Measurements from ENCODE around the gene ARID4A. TPM values are rescaled to one million over a fixed set of nuclear protein-coding genes. Genes with fewer than 3 reads are reported as not detected.

Gene ARID4A
- total RNA-seq, 6 experiments from 2014 or later = 10.5 to 13.4 (median 12.3) TPM

- peaks cover 62% of the 10 kb centered on the region for H3K36me3 Mint-ChIP-seq (ENCODE audit: low read depth)
- peak overlapping the region; percentile 9; the same call in 1 of the 2 replicates for H3K27ac Mint-ChIP-seq
- no peaks in the 10 kb centered on the region; the same call in 1 of the 2 replicates for H3K27me3 Mint-ChIP-seq (ENCODE audit: insufficient read depth)
- no peak overlapping the region for H3K4me3 Mint-ChIP-seq
- no peak for DNase-seq
- TF ChIP-seq CTCF (IDR thresholded peaks at IDR 0.05) = no peak
- H3K4me1 Mint-ChIP-seq (ENCODE audit: low read depth) = peaks cover 39% of the 10 kb centered on the region
- H3K9me3 Mint-ChIP-seq = no peaks in the 10 kb centered on the region
Observed at GRCh38 chr14:58287607-58288042, 10.7 kb upstream of the ARID4A start.

- H3K27ac Mint-ChIP-seq = peak overlapping the region; percentile 9; the same call in 1 of the 2 replicates
- H3K4me1 Mint-ChIP-seq (ENCODE audit: low read depth) = peaks cover 39% of the 10 kb centered on the region
- H3K4me3 Mint-ChIP-seq = no peak overlapping the region
- no peak for DNase-seq
- H3K27me3 Mint-ChIP-seq (ENCODE audit: insufficient read depth) = no peaks in the 10 kb centered on the region; the same call in 1 of the 2 replicates
- peaks cover 63% of the 10 kb centered on the region for H3K36me3 Mint-ChIP-seq (ENCODE audit: low read depth)
- H3K9me3 Mint-ChIP-seq = no peaks in the 10 kb centered on the region
- no peak for TF ChIP-seq CTCF (IDR thresholded peaks at IDR 0.05)
Observed at GRCh38 chr14:58288106-58288792, 10.1 kb upstream of the ARID4A start.

- no peak for TF ChIP-seq CTCF (IDR thresholded peaks at IDR 0.05)
- no peak overlapping the region for H3K4me3 Mint-ChIP-seq
- DNase-seq = no peak
- no peaks in the 10 kb centered on the region for H3K27me3 Mint-ChIP-seq (ENCODE audit: insufficient read depth)
- H3K9me3 Mint-ChIP-seq = no peaks in the 10 kb centered on the region
- H3K27ac Mint-ChIP-seq = no peak overlapping the region
- H3K36me3 Mint-ChIP-seq (ENCODE audit: low read depth) = peaks cover 59% of the 10 kb centered on the region
- peaks cover 50% of the 10 kb centered on the region for H3K4me1 Mint-ChIP-seq (ENCODE audit: low read depth)
Observed at GRCh38 chr14:58291646-58292045, 6.7 kb upstream of the ARID4A start.

- no peak for DNase-seq
- Mint-ChIP-seq H3K27ac (peak overlapping the region; percentile 47; the same call in 1 of the 2 replicates), H3K9me3 (no peaks in the 10 kb centered on the region), H3K27me3 (ENCODE audit: insufficient read depth) (no peaks in the 10 kb centered on the region), H3K4me3 (no peak overlapping the region; the same call in 1 of the 2 replicates), H3K4me1 (ENCODE audit: low read depth) (peaks cover 50% of the 10 kb centered on the region), H3K36me3 (ENCODE audit: low read depth) (peaks cover 56% of the 10 kb centered on the region)
- no peak for TF ChIP-seq CTCF (IDR thresholded peaks at IDR 0.05)
Observed at GRCh38 chr14:58292187-58292586, 6.2 kb upstream of the ARID4A start.

- no peaks in the 10 kb centered on the region for H3K9me3 Mint-ChIP-seq
- no peak overlapping the region for H3K27ac Mint-ChIP-seq
- DNase-seq = no peak
- no peak overlapping the region for H3K4me3 Mint-ChIP-seq
- no peaks in the 10 kb centered on the region for H3K27me3 Mint-ChIP-seq (ENCODE audit: insufficient read depth)
- TF ChIP-seq CTCF (IDR thresholded peaks at IDR 0.05) = no peak
- peaks cover 39% of the 10 kb centered on the region for H3K36me3 Mint-ChIP-seq (ENCODE audit: low read depth)
- H3K4me1 Mint-ChIP-seq (ENCODE audit: low read depth) = peaks cover 38% of the 10 kb centered on the region
Observed at GRCh38 chr14:58294201-58294600, 4.2 kb upstream of the ARID4A start.
